ENCODE measurements around the gene NDUFB3. TPM values are rescaled to one million over a fixed set of nuclear protein-coding genes. Genes with fewer than 3 reads are reported as not detected.
"Not testable (repeated sequence)": the region's sequence is repeated elsewhere in the genome, so short reads cannot be mapped to it uniquely, and the experiment has no call there.

The NDUFB3 gene
- total RNA-seq, 2 donors from 2014 or later, result 19.8 to 31.1 TPM

- intact Hi-C loops (cut with DNase I), result no loop called here
- DNase-seq, result no peak
- Histone ChIP-seq H3K27ac (no peak overlapping the region), H3K4me3 (no peak overlapping the region), H3K4me1 (no peaks in the 10 kb centered on the region), H3K9me3 (no peaks in the 10 kb centered on the region), H3K27me3 (no peaks in the 10 kb centered on the region), H3K36me3 (replicated peaks in 1 of 2; ENCODE audit: insufficient read depth in 1 of 2, low read depth in 2 of 2) (no peaks in the 10 kb centered on the region)
- ATAC-seq, result no peak
- no peak for TF ChIP-seq CTCF (IDR thresholded peaks at IDR 0.05)
- WGBS, 2 donors, result 61% methylated on average over 4 of the region's 4 CpGs
Observed at GRCh38 chr2:201040867-201041628, 30.8 kb upstream of the NDUFB3 start.

- DNase-seq; intact Hi-C loops (cut with DNase I): not testable (repeated sequence)
Observed at GRCh38 chr2:201042451-201042850, 29.4 kb upstream of the NDUFB3 start.

GRCh38 chr2:201043050-201043449 is 28.8 kb upstream of the NDUFB3 start:
- DNase-seq; H3K4me1 ChIP-seq; H3K9me3 ChIP-seq; ATAC-seq; H3K4me3 ChIP-seq; H3K27me3 ChIP-seq; intact Hi-C loops (cut with DNase I); H3K36me3 ChIP-seq (replicated peaks in 1 of 2; ENCODE audit: insufficient read depth in 1 of 2, low read depth in 2 of 2); H3K27ac ChIP-seq: not testable (repeated sequence)
- 71 to 87% methylated on average over 5 of the region's 5 CpGs for WGBS, 2 donors

More at GRCh38 chr2:201042451-201042850, 29.4 kb upstream of the NDUFB3 start:
- H3K9me3 ChIP-seq; H3K4me1 ChIP-seq; H3K27me3 ChIP-seq; ATAC-seq; H3K36me3 ChIP-seq (replicated peaks in 1 of 2; ENCODE audit: insufficient read depth in 1 of 2, low read depth in 2 of 2); H3K4me3 ChIP-seq; H3K27ac ChIP-seq: not testable (repeated sequence)
- WGBS, 2 donors, result 97 to 99% methylated on average over 7 to 31 of the region's 36 CpGs

- DNase-seq (no peak), ATAC-seq (no peak)
- no peaks in the 10 kb centered on the region for H3K4me1 ChIP-seq
- no peak for TF ChIP-seq POLR2A (IDR thresholded peaks at IDR 0.05)
- TF ChIP-seq CTCF (IDR thresholded peaks at IDR 0.05), result no peak
- WGBS, 2 donors, result 87 to 88% methylated on average over 2 of the region's 2 CpGs
- H3K9me3 ChIP-seq, result no peaks in the 10 kb centered on the region
- intact Hi-C loops (cut with DNase I), result no loop called here
- no peak overlapping the region for H3K27ac ChIP-seq
- H3K27me3 ChIP-seq, result no peaks in the 10 kb centered on the region
- H3K4me3 ChIP-seq, result no peak overlapping the region
- no peaks in the 10 kb centered on the region for H3K36me3 ChIP-seq (replicated peaks in 1 of 2; ENCODE audit: insufficient read depth in 1 of 2, low read depth in 2 of 2)
Observed at GRCh38 chr2:201046881-201047280, 24.9 kb upstream of the NDUFB3 start.

- DNase-seq (no peak), ATAC-seq (no peak)
- intact Hi-C loops (cut with DNase I), result no loop called here
- no peaks in the 10 kb centered on the region for H3K4me1 ChIP-seq
- TF ChIP-seq POLR2A (IDR thresholded peaks at IDR 0.05) (no peak), CTCF (IDR thresholded peaks at IDR 0.05) (no peak)
- no peak overlapping the region for H3K27ac ChIP-seq
- no peaks in the 10 kb centered on the region for H3K36me3 ChIP-seq (replicated peaks in 1 of 2; ENCODE audit: insufficient read depth in 1 of 2, low read depth in 2 of 2)
- no peak overlapping the region for H3K4me3 ChIP-seq
- H3K9me3 ChIP-seq, result no peaks in the 10 kb centered on the region
- no peaks in the 10 kb centered on the region for H3K27me3 ChIP-seq
- 96 to 98% methylated on average over 11 of the region's 11 CpGs for WGBS, 2 donors
Observed at GRCh38 chr2:201049455-201049854, 22.3 kb upstream of the NDUFB3 start.

- no peaks in the 10 kb centered on the region for H3K9me3 ChIP-seq
- ATAC-seq, result no peak
- peak in 1 of 4 donors; percentile 7 for DNase-seq
- no peak overlapping the region for H3K27ac ChIP-seq
- WGBS, 2 donors, result 56 to 62% methylated on average over 2 of the region's 2 CpGs
- H3K4me3 ChIP-seq, result no peak overlapping the region
- peaks cover 21% of the 10 kb centered on the region for H3K4me1 ChIP-seq
- no peaks in the 10 kb centered on the region for H3K36me3 ChIP-seq (replicated peaks in 1 of 2; ENCODE audit: insufficient read depth in 1 of 2, low read depth in 2 of 2)
- no peaks in the 10 kb centered on the region for H3K27me3 ChIP-seq
- intact Hi-C loops (cut with DNase I), result no loop called here
- TF ChIP-seq CTCF (IDR thresholded peaks at IDR 0.05) (no peak), POLR2A (IDR thresholded peaks at IDR 0.05) (no peak)
Observed at GRCh38 chr2:201057087-201057521, 14.7 kb upstream of the NDUFB3 start.

Data from body of pancreas (tissue), 4 donors.